Endodermal cell (in vitro differentiated cells): Measurements from ENCODE around the gene HDAC4. TPM values are rescaled to one million over a fixed set of nuclear protein-coding genes. Genes with fewer than 3 reads are reported as not detected.

Experiments used
- DNase-seq: peaks from one replicate; pipeline ENCODE4 v3.0.0-alpha.2; 2017
- H3K27ac ChIP-seq: 2 replicates; pipeline ENCODE4 v1.5.1; 2013; ENCODE audit warnings: mild to moderate bottlenecking, low read depth, low read length, moderate library complexity
- H3K27me3 ChIP-seq: 2 replicates; pipeline ENCODE4 v1.6.1; 2013; ENCODE audit warnings: mild to moderate bottlenecking, low read length, moderate library complexity; ENCODE audit not compliant: insufficient read depth, control insufficient read depth, poor library complexity, severe bottlenecking
- H3K36me3 ChIP-seq: 2 replicates; pipeline ENCODE4 v1.7.0; 2013; ENCODE audit warnings: mild to moderate bottlenecking, low read length, moderate library complexity; ENCODE audit not compliant: control insufficient read depth, insufficient read depth
- H3K4me1 ChIP-seq: one replicate; pipeline ENCODE4 v1.7.0; 2013; ENCODE audit warnings: low read length; ENCODE audit not compliant: control insufficient read depth, insufficient read depth
- H3K4me3 ChIP-seq: 2 replicates; pipeline ENCODE4 v1.5.1; 2013; ENCODE audit warnings: mild to moderate bottlenecking, low read length, moderate library complexity
- H3K9ac ChIP-seq: 2 replicates; pipeline ENCODE4 v1.6.1; 2013; ENCODE audit warnings: mild to moderate bottlenecking, low read length, moderate library complexity; ENCODE audit not compliant: poor library complexity, severe bottlenecking; ENCODE audit errors: extremely low read depth
- H3K9me3 ChIP-seq: 2 replicates; pipeline ENCODE4 v1.6.1; 2013; ENCODE audit warnings: mild to moderate bottlenecking, low read length, moderate library complexity; ENCODE audit not compliant: control insufficient read depth
- H3K27ac Mint-ChIP-seq: 2 replicates; pipeline ENCODE4 v1.8.0; 2020; ENCODE audit warnings: mixed read lengths
- H3K27me3 Mint-ChIP-seq: 2 replicates; pipeline ENCODE4 v1.8.0; 2021; ENCODE audit warnings: mild to moderate bottlenecking, mixed read lengths; ENCODE audit not compliant: insufficient read depth
- H3K36me3 Mint-ChIP-seq: 2 replicates; pipeline ENCODE4 v1.8.0; 2020; ENCODE audit warnings: low read depth, mixed read lengths
- H3K4me1 Mint-ChIP-seq: 2 replicates; pipeline ENCODE4 v1.8.0; 2020; ENCODE audit warnings: mixed read lengths
- H3K4me3 Mint-ChIP-seq: 2 replicates; pipeline ENCODE4 v1.8.0; 2020; ENCODE audit warnings: mild to moderate bottlenecking, moderate library complexity, mixed read lengths
- H3K9me3 Mint-ChIP-seq: 2 replicates; pipeline ENCODE4 v1.8.0; 2020; ENCODE audit warnings: mild to moderate bottlenecking, mixed read lengths
- WGBS, 2 experiments: methylation state at CpG; one replicate each; pipeline versions ENCODE4 v1.1.5 to v1.1.7; 2013; ENCODE audit warnings: missing lambda C conversion rate in 2 of 2, mixed read lengths in 1 of 2; ENCODE audit not compliant: insufficient coverage in 1 of 2, insufficient read length in 1 of 2; 5-methylcytosine and 5-hydroxymethylcytosine counted together
- total RNA-seq, 2 donors: library from RNA; stranded (reverse); fragmentation: NEBNext Ultra II Directional in 1 of 2; extraction: Animal tissue kit (Norgen Biotek cat#: 25700) in 1 of 2; gene quantifications; 2 replicates in 1 of 2; 3 replicates in 1 of 2; pipeline ENCODE4 v1.2.1, GENCODE V29; 2021
- TF ChIP-seq, protein P1 (sequence below): fragments of 200-600 bp; sonication (generic); conservative IDR thresholded peaks from 2 replicates; pipeline ENCODE4 v1.5.0; 2021; ENCODE audit warnings: antibody characterized with exemption, mild to moderate bottlenecking

Gene HDAC4
- total RNA-seq, 2 donors from 2014 or later: 45.7 to 51.2 TPM

DNA sequence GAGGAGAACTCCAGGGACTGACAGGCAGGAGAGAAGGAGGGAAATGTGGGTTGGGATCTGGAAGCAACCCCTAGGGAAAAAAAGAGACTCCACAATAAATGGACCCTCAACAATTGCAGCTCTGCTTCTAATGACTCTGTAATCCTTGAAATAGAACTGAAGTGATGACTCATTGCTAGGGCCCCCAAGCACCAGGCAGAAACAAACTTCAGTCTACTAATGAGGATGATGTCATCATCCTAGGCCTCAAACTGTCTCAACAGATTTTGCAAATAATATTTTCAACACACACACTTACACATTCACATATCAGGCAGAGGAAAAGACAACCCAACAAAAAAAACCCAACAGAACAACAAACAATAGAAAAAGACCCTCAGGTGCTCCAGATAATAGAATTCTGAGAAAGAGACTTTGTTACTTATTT lies 143.3 kb downstream of the HDAC4 start:
- H3K36me3 ChIP-seq: no peaks in the 10 kb centered on the region
- H3K4me3 ChIP-seq: no peak overlapping the region
- no peaks in the 10 kb centered on the region for H3K27me3 ChIP-seq
- Mint-ChIP-seq H3K27ac (no peak overlapping the region), H3K27me3 (no peaks in the 10 kb centered on the region), H3K4me1 (peaks cover 11% of the 10 kb centered on the region), H3K4me3 (no peak overlapping the region), H3K9me3 (peaks cover 21% of the 10 kb centered on the region), H3K36me3 (peaks cover 11% of the 10 kb centered on the region)
- H3K9ac ChIP-seq: no peak overlapping the region
- TF ChIP-seq, protein P1, sequence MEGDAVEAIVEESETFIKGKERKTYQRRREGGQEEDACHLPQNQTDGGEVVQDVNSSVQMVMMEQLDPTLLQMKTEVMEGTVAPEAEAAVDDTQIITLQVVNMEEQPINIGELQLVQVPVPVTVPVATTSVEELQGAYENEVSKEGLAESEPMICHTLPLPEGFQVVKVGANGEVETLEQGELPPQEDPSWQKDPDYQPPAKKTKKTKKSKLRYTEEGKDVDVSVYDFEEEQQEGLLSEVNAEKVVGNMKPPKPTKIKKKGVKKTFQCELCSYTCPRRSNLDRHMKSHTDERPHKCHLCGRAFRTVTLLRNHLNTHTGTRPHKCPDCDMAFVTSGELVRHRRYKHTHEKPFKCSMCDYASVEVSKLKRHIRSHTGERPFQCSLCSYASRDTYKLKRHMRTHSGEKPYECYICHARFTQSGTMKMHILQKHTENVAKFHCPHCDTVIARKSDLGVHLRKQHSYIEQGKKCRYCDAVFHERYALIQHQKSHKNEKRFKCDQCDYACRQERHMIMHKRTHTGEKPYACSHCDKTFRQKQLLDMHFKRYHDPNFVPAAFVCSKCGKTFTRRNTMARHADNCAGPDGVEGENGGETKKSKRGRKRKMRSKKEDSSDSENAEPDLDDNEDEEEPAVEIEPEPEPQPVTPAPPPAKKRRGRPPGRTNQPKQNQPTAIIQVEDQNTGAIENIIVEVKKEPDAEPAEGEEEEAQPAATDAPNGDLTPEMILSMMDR: no peak
- H3K4me1 ChIP-seq: no peaks in the 10 kb centered on the region
- DNase-seq: no peak
- no peak overlapping the region for H3K27ac ChIP-seq
- peaks cover 17% of the 10 kb centered on the region for H3K9me3 ChIP-seq

DNA sequence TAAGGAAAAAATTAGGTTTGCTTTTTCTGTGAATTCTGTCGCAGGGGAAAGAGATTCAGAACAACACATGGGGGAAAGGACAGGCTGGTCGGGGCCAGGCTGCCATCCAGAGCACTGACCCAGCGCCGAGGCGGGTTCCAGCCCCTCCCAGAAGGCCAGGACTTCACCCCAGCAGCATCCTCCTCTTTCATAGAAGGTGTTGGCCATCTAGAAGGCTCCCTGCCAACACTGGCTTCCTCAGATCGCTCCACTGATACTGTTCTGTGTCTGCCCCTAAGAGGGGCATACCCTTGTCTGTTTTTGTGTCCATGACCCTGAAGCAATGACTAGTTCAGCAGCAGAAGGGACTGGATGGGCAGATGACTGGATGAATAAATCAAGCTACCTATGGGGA lies 144.5 kb downstream of the HDAC4 start:
- H3K9me3 ChIP-seq: peaks cover 17% of the 10 kb centered on the region
- no peak overlapping the region for H3K27ac Mint-ChIP-seq
- H3K4me1 Mint-ChIP-seq: peaks cover 11% of the 10 kb centered on the region
- H3K4me3 Mint-ChIP-seq: no peak overlapping the region
- no peaks in the 10 kb centered on the region for H3K36me3 ChIP-seq
- peaks cover 11% of the 10 kb centered on the region for H3K36me3 Mint-ChIP-seq
- H3K27me3 ChIP-seq: no peaks in the 10 kb centered on the region
- DNase-seq: no peak
- H3K27ac ChIP-seq: no peak overlapping the region
- no peaks in the 10 kb centered on the region for H3K27me3 Mint-ChIP-seq
- TF ChIP-seq, protein P1: no peak
- no peaks in the 10 kb centered on the region for H3K4me1 ChIP-seq
- no peak overlapping the region for H3K4me3 ChIP-seq
- H3K9me3 Mint-ChIP-seq: peaks cover 21% of the 10 kb centered on the region
- 91 to 92% methylated on average over 2 to 6 of the region's 6 CpGs for WGBS, 2 experiments
- H3K9ac ChIP-seq: no peak overlapping the region

DNA sequence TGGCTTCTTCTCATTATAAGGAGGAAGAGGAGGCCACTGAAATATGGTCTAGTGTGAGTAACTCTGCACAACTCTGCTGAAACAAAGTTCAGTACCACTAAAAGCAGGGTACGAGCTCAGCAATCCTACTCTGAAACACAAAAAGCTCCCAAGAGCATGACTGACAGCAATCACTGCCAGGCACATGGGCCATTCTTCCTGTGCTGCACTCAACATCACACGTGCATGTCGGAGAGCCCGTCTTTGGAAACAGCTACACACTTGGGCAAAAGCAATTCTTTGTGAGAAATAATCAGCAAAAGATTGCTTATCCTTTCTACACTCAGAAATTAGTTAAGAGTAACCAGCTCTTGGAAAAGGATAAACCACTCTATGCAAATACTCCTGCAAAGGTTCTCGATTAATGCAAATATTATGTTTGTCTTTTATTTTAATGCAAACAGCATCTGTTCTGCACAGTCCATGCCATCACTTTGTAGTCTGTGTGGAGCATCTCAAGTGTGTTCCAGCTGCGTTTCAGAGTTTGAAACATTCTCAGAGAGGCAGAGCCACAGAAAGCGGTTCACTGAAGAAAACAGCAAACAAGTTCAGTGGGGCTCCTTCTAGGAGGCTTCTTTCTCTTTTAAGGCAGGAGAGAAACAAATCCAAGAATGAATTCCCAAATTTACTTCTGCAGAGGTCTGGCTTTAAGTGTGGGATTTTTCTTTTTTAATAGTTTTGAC lies 145.0 kb downstream of the HDAC4 start:
- Mint-ChIP-seq H3K36me3 (peaks cover 11% of the 10 kb centered on the region), H3K4me1 (peaks cover 11% of the 10 kb centered on the region), H3K4me3 (no peak overlapping the region), H3K9me3 (peaks cover 21% of the 10 kb centered on the region), H3K27me3 (no peaks in the 10 kb centered on the region), H3K27ac (no peak overlapping the region)
- no peaks in the 10 kb centered on the region for H3K27me3 ChIP-seq
- DNase-seq: no peak
- no peaks in the 10 kb centered on the region for H3K4me1 ChIP-seq
- H3K4me3 ChIP-seq: no peak overlapping the region
- H3K9me3 ChIP-seq: peaks cover 17% of the 10 kb centered on the region
- no peak overlapping the region for H3K9ac ChIP-seq
- TF ChIP-seq, protein P1: no peak
- WGBS, 2 experiments: 76 to 88% methylated on average over 6 to 7 of the region's 7 CpGs
- H3K36me3 ChIP-seq: no peaks in the 10 kb centered on the region
- H3K27ac ChIP-seq: no peak overlapping the region
